Endothelial cell of umbilical vein (primary cell): ENCODE results near the gene ZDHHC3. TPM values are rescaled to one million over a fixed set of nuclear protein-coding genes. Genes with fewer than 3 reads are reported as not detected.

Experiments used
- BruUV-seq: library from RNA; stranded (reverse); fragments of 400-500 nt; replicated peaks from 2 replicates; lab custom pipeline; 2021; lab: Mats Ljungman, UMichigan
- CTCF ChIA-PET: fragments of 300-600, 350-600 bp; sonication (Branson Sonifier 250); formaldehyde crosslinking; loops from one replicate; lab custom pipeline; 2021; ENCODE audit warnings: antibody characterized with exemption, inconsistent platforms; lab: Charles Lee
- POLR2A ChIA-PET: fragments of 300-600, 350-600 bp; sonication (Branson Sonifier 250); formaldehyde crosslinking; loops from one replicate; lab custom pipeline; 2021; ENCODE audit warnings: antibody characterized with exemption, inconsistent platforms; lab: Charles Lee
- DNase-seq: peaks from one replicate; pipeline ENCODE4 v3.0.0-alpha.2; 2011; ENCODE audit warnings: low read depth, low spot score
- FAIRE-seq: peaks from 2 replicates; lab custom pipeline; 2011; peaks lifted over from hg19 to GRCh38; lab: Jason Lieb, UNC
- H2AFZ ChIP-seq: 2 replicates; pipeline ENCODE4 v1.6.0; 2012; ENCODE audit warnings: low read depth, low read length, control low read depth, inconsistent platforms
- H3K27ac ChIP-seq: 2 replicates; pipeline ENCODE4 v1.5.1; 2011; ENCODE audit warnings: low read depth, mild to moderate bottlenecking, control low read depth, low read length, moderate library complexity; ENCODE audit not compliant: insufficient read depth
- H3K27me3 ChIP-seq, 2 experiments: 2 replicates each; pipeline versions ENCODE4 v1.6.0 to v1.6.1; 2011; ENCODE audit warnings: low read length in 2 of 2, mixed read lengths in 1 of 2; ENCODE audit not compliant: control insufficient read depth in 2 of 2, insufficient read depth in 2 of 2
- H3K36me3 ChIP-seq, 2 experiments: 2 replicates in 1 of 2; 3 replicates in 1 of 2; pipeline ENCODE4 v1.5.1; 2011; ENCODE audit warnings: low read length in 2 of 2, mild to moderate bottlenecking in 1 of 2, moderate library complexity in 1 of 2; ENCODE audit not compliant: control insufficient read depth in 2 of 2, insufficient read depth in 2 of 2; ENCODE audit errors: extremely low read depth in 1 of 2
- H3K4me1 ChIP-seq: 3 replicates; pipeline ENCODE4 v1.5.1; 2011; ENCODE audit warnings: mild to moderate bottlenecking, low read length; ENCODE audit not compliant: control insufficient read depth, insufficient read depth; ENCODE audit errors: extremely low read depth
- H3K4me2 ChIP-seq: 2 replicates; pipeline ENCODE4 v1.6.1; 2011; ENCODE audit warnings: low read length, control low read depth, mixed read lengths; ENCODE audit not compliant: insufficient read depth
- H3K4me3 ChIP-seq, 3 experiments: fragments of 200-600 bp in 1 of 3; sonication (generic), shearing (Covaris generic) in 1 of 3; replicated peaks in 1 of 3; 2 replicates each; pipeline ENCODE4 v1.5.1; 2011 to 2016; ENCODE audit warnings: control low read depth in 3 of 3, low read length in 3 of 3, mild to moderate bottlenecking in 2 of 3, inconsistent platforms in 1 of 3, low read depth in 1 of 3, moderate library complexity in 1 of 3; ENCODE audit not compliant: insufficient read depth in 1 of 3
- H3K79me2 ChIP-seq: 2 replicates; pipeline ENCODE4 v1.6.0; 2012; ENCODE audit warnings: low read length, inconsistent platforms; ENCODE audit not compliant: control insufficient read depth, insufficient read depth
- H3K9ac ChIP-seq: replicated peaks from 2 replicates; pipeline ENCODE3; 2011; ENCODE audit warnings: low read length, control low read depth; ENCODE audit not compliant: insufficient read depth; ENCODE audit errors: extremely low read depth
- H3K9me1 ChIP-seq: replicated peaks from 3 replicates; pipeline ENCODE4 v1.6.0; 2011; ENCODE audit warnings: mild to moderate bottlenecking, low read length; ENCODE audit not compliant: control insufficient read depth, insufficient read depth; ENCODE audit errors: extremely low read depth
- H3K9me3 ChIP-seq: replicated peaks from 2 replicates; pipeline ENCODE4 v1.5.1; 2012; ENCODE audit warnings: low read length, inconsistent platforms; ENCODE audit not compliant: control insufficient read depth, insufficient read depth
- H4K20me1 ChIP-seq: replicated peaks from 2 replicates; pipeline ENCODE3; 2011; ENCODE audit warnings: mild to moderate bottlenecking, low read length; ENCODE audit not compliant: control insufficient read depth, insufficient read depth; ENCODE audit errors: extremely low read depth
- CTCF ChIP-seq, 2 donors: IDR thresholded peaks; 1 replicate in 1 of 2; 2 replicates in 1 of 2; pipeline ENCODE4 v1.5.1; 2011; ENCODE audit warnings: low read length in 2 of 2, mild to moderate bottlenecking in 2 of 2, moderate library complexity in 2 of 2, control low read depth in 1 of 2, inconsistent platforms in 1 of 2, low read depth in 1 of 2; ENCODE audit not compliant: insufficient read depth in 1 of 2; ENCODE audit errors: extremely low read depth in 1 of 2
- EZH2 ChIP-seq: IDR thresholded peaks from 2 replicates; pipeline ENCODE4 v1.6.1; 2012; ENCODE audit warnings: borderline replicate concordance, low read depth, mild to moderate bottlenecking, moderate library complexity, low read length, inconsistent platforms; ENCODE audit not compliant: severe bottlenecking
- FOS ChIP-seq: IDR thresholded peaks from 2 replicates; pipeline ENCODE4 v1.6.1; 2011; ENCODE audit warnings: mild to moderate bottlenecking, low read length, moderate library complexity, borderline replicate concordance; ENCODE audit not compliant: insufficient read depth
- GATA2 ChIP-seq: IDR thresholded peaks from 2 replicates; pipeline ENCODE4 v1.7.0; 2011; ENCODE audit warnings: low read depth, mild to moderate bottlenecking, moderate library complexity, mixed read lengths, low read length; ENCODE audit not compliant: insufficient read length, insufficient read depth
- JUN ChIP-seq: IDR thresholded peaks from 2 replicates; pipeline ENCODE4 v1.6.1; 2011; ENCODE audit warnings: borderline replicate concordance, low read depth; ENCODE audit not compliant: insufficient read length, insufficient read depth
- MAX ChIP-seq: IDR thresholded peaks from 2 replicates; pipeline ENCODE4 v1.6.1; 2011; ENCODE audit not compliant: insufficient read depth, insufficient read length
- MYC ChIP-seq: IDR thresholded peaks from one replicate; pipeline ENCODE4 v1.6.1; 2011; ENCODE audit warnings: mild to moderate bottlenecking, low read depth, low read length
- POLR2A ChIP-seq: IDR thresholded peaks from 2 replicates; pipeline ENCODE4 v1.6.1; 2012; ENCODE audit warnings: low read depth, mild to moderate bottlenecking, control low read depth, low read length
- POLR2AphosphoS5 ChIP-seq: IDR thresholded peaks from 2 replicates; pipeline ENCODE4 v1.6.1; 2012; ENCODE audit warnings: low read depth, mild to moderate bottlenecking, control low read depth, low read length, moderate library complexity; ENCODE audit not compliant: insufficient read depth
- dilution Hi-C: fragments of 300-500 bp; cut with MboI; formaldehyde crosslinking; loops from one replicate; pipeline ENCODE4 v1.15.0; 2019; ENCODE audit warnings: low sequenced_read_pairs; ENCODE audit not compliant: extremely low pct_ligation_motif_present
- intact Hi-C: fragments of 100-400 bp; cut with micrococcal nuclease; formaldehyde crosslinking; loops from one replicate; pipeline ENCODE4 v1.10.0; 2022
- polyA plus RNA-seq, 4 experiments: library from polyadenylated mRNA; depleted of rRNA in 3 of 4; stranded (reverse) in 3 of 4; unstranded in 1 of 4; fragments of >200 nt; gene quantifications; 2 replicates each; pipeline versions ENCODE4 v1.2.1 to v1.2.3, GENCODE V29; 2011 to 2012; ENCODE audit warnings: missing spikeins in 1 of 4
- total RNA-seq: library from RNA; stranded (reverse); gene quantifications from 2 replicates; pipeline ENCODE4 v1.2.3, GENCODE V29; 2021

ZDHHC3 gene
- total and polyA plus RNA-seq, 2 donors (not counting 3 experiments of a cell fraction or from before 2014, with no cell fraction given), result 62.4 to 97.1 TPM

DNA sequence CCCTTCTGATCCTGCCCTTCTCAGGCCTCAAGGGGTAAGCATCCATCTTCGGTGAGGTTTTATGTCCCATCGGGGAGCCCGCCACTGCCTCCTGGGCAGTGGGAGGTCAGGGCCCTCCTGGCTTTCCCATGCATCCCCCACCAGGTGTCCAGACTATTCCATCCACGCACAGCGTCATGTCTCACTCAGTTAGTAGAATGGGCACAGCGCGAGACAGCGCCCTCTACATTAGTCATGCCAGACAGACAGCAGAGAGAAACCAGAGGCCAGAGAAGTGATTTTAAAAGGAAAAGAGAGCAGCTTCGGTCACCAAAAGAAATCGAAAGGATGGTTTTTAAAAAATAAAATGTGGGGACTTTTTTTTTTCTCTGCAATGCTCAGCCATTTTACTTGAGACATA lies 49.8 kb downstream of the ZDHHC3 start:
- Histone ChIP-seq H3K4me2 (no peak overlapping the region), H3K4me1 (no peaks in the 10 kb centered on the region), H3K79me2 (no peaks in the 10 kb centered on the region), H3K4me3 (no peak overlapping the region), H3K9me1 (no peaks in the 10 kb centered on the region), H3K36me3 (peaks cover 2 to 26% of the 10 kb centered on the region in 2 experiments), H2AFZ (no peak overlapping the region), H3K27me3 (no peaks in the 10 kb centered on the region), H4K20me1 (no peaks in the 10 kb centered on the region), H3K9me3 (no peaks in the 10 kb centered on the region), H3K27ac (no peak overlapping the region), H3K9ac (no peak overlapping the region)
- dilution Hi-C loops, result no loop called here
- ChIA-PET POLR2A (no interaction called here), CTCF (no interaction called here)
- TF ChIP-seq EZH2 (no peak), CTCF (IDR thresholded peaks at IDR 0.05; ENCODE audit: extremely low read depth in 1 of 2, insufficient read depth in 1 of 2, low read depth in 1 of 2, low read length in 2 of 2) (no peak), MYC (no peak), FOS (no peak), MAX (no peak), GATA2 (no peak), POLR2A (no peak), JUN (no peak), POLR2AphosphoS5 (no peak)
- no peak for DNase-seq
- intact Hi-C loops, result no loop called here
- BruUV-seq, result no TSS peak
- no peak for FAIRE-seq
